Measurements from ENCODE around the gene MTRF1.

Gene MTRF1, protein sequence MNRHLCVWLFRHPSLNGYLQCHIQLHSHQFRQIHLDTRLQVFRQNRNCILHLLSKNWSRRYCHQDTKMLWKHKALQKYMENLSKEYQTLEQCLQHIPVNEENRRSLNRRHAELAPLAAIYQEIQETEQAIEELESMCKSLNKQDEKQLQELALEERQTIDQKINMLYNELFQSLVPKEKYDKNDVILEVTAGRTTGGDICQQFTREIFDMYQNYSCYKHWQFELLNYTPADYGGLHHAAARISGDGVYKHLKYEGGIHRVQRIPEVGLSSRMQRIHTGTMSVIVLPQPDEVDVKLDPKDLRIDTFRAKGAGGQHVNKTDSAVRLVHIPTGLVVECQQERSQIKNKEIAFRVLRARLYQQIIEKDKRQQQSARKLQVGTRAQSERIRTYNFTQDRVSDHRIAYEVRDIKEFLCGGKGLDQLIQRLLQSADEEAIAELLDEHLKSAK

DNA sequence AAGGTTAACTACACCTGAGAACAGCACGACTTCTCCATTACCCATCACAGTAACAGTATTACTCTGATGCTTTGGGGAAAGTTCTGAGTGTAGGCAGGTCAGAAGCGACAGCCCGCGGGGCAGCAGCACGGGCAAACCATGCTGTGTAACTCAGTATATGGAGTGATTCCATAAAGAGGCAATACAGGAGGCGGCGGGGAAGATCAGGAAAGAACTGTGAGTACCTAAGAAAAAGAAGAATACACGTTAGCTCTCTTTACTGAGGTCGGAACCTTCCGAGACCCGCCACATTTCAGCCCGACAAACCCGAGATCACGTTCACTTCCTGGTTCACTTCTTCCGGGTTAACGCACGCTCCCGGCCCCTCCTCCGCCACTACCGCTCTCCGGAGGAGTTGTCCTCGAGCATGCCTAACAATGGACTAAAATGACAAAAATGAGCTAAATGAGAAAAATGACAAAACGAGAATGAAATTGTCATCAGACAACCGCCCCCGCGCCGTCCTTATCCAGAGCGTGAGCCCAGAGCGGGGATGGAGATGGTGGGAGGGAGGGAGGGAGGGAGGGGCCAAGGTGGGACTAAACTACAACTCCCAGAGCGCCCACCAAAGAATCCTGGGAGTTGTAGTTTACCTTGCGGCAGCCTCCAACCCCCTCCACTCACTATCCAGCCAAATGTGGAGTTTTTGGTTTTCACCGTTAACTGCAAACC, at the start of gene MTRF1:
MTRF1 (minus strand) TSS at position 316 of the 711 bp plus-strand sequence. CDS start 2,669 bp downstream, outside the sequence.
- peak; percentile 82 for DNase-seq

DNA sequence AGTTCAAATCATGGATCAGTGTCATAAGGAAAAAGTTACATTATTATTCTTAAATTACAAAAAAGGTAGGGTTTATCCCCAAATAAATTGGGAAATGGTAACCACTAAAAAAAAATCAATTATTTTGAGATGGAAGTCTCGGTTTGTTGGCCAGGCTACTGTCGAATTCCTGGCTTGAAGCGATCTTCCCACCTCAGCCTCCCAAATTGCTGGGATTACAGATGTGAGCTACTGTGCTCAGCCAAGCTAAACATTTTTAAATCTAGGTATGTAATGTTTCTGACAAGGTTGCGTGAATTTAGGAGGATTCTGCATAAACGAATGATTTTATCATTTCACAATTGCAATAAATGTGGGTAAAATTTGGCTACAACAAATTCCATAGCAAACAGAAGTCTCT, 49.7 kb upstream of the MTRF1 start:
- DNase-seq, result no peak

DNA sequence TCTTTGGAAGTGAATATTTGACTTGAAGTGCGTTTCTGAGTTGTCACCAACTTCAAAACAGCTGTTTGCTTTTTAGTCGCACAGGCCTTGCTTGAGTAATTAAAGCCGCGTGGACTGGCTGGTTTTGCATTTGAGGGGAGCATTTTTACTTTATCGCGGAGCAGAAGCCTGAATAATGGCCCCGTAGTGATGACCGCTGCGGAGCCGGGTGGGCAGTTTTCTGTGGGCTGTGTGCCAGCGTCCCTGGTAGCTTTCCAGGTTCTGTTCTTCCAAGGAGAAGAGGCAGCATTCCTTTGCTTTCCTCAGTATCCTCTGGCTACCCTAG, 48.8 kb upstream of the MTRF1 start:
- DNase-seq, result peak; percentile 10

DNA sequence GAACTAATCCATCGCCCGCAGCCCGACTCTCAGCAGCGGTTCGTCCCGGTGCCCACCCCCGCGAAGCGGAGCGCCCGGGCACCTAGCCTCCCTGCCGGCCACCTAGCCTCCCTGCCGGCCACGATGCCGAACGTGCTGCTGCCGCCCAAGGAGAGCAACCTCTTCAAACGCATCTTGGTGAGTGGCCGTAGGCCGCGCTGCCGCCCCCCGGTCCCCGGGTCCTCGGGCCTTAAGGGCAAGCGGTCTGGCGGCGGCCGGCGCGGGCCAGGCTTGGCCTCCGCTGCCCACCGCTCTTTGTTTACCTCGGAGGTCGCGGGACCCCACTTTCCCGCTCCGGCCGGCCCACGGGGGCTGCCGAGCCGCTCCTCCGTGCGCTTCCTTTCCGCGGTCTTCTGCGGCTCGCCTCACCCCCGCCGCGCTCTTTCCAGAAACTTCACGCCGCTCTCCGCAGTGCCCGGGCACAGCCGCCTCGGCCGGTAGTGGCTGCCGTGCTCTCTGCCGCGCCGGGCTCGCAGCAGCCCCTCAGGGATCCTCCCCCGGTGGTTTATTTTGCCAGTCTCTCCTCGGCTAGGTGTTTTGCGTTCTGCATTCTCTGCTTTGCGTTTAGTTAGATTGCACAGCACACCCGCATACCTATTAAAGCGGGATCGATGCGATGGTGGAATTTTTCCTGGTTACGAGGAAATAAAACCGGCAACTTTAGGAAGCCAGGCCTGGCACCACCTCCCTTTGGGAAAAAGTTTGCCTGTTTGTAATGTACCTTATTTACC, 48.2 kb upstream of the MTRF1 start:
- DNase-seq, result peak; percentile 61

DNA sequence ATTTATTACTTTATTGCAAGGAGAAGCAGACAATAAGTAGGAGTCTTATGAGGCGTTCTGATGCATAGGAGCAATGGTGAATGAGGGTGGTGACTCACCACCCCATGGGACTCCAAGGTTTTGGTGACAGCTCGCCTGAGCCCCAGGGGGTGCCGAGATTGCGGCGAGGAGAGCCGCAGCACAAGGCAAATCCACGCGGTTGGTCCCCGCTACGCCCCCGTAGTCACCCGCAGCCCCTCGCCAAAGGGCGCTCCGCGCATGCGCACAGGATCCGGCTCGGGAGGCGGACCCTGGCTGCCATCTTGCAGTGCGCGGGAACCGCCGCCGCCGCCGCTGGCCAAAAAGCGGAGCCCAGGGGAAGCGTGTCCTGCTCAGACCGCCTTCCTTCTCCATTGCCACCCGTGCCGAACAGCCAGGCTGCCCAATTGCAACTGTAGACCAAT, 47.6 kb upstream of the MTRF1 start, which contains the start of gene NAA16:
NAA16 (plus strand) TSS at position 305 of the 443 bp plus-strand sequence. CDS start 262 bp downstream, outside the sequence.
- DNase-seq, result peak; percentile 97

DNA sequence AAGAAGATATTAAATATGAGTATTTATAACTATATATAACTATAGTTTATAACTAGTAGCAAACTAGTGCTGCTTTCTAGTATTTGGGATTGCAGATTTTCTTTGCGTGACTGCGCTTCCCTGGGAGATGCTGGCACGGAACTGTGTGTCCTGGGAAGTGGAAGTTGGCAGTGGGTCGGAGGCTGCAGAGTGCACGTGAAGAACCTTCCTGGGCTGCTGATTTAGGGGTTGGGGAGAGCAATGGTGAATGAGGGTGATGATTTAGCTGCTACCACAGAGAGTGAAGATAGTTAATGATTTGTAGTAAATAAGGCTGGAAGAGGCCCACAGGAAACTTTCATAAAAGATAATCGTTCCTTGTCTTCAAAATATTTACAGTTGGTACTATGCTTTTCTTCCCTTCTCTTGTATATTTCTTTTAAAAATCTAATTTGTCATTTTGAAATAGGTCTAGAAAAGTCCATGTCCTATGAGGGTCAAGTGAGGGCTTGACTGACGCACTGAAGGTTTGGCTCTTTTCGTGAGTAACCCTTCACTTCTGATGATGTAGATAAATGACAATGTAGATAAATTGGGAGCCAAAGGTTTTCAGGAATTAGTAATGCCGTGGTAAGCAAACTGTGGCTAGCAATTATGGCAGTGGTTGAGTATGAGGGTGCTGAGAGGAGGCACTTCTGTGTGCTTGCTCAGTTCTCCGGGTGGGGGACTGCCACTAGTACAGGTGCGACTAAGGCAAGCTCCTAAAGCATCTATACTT, 44.7 kb upstream of the MTRF1 start:
- no peak for DNase-seq

DNA sequence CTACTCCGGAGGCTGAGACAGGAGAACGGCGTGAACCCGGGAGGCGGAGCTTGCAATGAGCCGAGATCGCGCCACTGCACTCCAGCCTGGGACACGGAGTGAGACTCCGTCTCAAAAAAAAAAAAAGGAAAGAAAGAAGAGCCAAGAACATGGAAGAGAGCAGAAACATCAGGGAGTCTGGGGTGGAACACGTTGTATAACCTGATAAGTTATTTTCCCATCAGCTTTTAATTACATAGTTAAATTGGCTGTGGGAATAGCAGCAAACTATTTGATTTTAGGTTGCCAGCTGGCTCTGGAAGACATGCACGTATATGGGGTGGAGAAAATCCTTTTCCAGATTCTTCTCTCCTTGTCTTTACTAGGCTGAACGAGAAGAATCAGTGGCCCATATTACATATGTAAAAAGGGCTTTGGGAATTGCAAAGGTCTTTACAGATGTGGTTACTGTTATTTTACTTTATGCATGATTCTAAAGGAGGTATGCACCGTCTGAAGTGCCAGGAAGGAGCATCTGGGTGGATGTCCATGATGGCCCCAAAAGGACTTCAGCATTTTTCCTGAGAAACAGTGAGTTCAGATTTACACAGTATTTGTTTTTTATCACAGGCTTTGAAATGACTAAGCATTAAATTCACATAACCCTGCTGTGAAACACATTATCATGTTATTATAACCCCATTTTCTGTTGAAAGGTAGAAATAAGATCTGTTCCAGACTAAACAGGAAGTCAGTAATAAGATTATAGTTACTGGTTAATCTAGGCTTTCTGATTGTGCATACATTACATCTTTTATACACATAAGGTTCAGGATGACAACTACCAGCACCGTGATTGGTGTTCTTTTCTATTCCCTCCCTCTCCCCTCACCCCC, 43.1 kb upstream of the MTRF1 start:
- no peak for DNase-seq

DNA sequence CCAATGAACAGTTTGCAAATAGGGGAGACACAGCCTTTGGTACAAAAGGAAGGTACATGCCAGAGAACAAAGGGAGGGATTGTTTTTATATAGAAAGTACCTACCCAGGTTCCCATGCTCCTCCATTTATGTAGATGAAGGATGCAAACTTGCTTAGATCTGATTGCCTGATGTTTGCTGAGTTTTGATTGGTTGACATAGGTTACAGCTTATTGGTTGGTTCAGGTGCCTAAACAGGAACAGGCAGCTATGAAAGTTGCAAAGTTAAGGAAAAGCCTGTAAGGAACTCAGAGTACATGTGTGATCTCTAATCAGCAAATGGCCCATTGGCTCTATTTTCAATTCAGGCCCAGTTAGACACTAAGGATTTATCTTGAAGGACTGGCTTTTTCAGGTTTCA, 41.2 kb upstream of the MTRF1 start:
- DNase-seq, result no peak

DNA sequence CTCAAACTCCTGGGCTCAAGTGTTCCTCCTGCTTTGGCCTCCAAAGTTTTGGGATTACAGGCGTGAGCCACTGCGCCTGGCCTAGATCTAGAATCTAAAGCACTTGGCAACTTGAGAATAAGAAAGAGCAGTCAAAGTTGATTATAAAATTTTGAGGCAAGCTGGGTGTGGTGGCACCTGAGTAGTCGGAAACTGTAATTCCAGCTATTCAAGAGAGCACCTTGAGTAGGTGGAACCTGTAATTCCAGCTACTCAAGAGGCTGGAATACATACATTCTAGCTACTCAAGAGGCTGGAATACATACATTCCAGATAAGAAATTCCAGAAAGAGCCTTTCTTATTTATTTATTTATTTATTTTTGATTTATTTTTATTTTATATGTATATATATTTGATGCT, 39.4 kb upstream of the MTRF1 start:
- no peak for DNase-seq

DNA sequence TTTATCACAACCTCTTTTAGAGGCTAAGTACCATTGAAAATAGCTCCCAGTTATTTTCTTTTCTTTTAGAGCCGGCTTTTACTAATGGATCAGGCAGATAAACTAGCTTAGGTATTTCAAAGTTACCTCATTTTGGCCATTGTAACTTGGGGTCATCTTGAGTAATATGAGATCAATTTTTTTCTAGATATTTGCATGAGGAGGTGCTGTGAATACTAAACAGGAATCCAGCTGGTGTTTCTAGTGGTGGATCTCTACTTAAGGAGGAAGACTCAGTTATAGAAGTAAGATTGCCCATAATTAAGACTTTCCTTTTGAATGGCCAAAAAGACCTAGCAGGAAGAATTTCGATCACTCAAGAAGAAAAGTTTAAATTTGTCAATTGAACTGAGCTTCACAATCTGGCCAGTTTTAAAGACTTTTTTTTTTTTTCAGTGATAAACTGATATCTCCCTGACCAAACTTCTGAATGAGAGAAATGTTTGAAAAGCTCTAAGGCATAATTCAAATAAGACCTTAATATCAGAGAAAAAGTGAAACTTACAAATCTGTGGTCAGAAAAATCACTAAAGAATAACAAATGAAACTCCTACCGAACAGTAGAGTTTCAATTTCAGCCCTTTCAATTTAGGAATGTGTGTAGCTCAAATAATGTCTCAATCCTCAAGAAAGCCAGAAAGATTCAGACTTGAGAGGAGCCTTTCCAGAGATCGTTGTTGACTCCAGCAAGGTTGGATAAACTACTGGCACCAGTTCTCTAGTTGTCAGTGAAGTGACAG, 36.1 kb upstream of the MTRF1 start:
- no peak for DNase-seq

DNA sequence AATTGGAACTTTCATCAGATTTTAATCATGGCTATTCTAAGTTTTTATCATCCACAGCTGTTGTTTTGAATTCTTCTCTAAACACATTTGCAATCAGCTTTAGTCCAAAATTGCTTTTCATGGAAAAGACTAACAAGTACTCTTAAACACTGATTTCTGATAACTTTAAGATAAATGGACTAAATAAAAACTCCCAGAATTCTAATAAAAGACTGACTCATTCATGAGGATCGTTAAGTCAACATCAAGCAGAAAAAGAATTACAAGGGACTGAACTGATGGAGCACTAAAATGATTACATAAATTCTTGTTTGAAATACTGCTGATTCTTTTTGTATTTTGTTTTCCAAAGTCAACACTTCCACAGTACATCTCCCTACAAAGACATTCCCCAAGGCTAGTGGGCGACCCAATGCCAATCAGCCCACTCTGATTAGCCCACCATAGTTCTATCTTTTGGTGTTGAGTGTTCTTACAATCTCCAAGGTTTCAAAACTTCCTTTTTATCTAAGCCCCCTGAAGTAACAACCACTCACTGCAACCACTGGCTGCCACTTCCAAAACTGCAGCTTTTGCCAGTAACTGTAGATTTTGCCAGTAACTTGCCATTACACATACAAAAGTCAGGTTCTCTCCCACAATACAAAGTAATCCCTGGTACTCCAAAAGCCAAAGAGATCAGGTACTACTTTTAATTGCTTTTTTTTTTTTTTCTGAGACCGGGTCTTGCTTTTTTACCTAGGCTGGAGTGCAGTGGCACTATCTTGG, 33.7 kb upstream of the MTRF1 start:
- DNase-seq, result no peak

DNA sequence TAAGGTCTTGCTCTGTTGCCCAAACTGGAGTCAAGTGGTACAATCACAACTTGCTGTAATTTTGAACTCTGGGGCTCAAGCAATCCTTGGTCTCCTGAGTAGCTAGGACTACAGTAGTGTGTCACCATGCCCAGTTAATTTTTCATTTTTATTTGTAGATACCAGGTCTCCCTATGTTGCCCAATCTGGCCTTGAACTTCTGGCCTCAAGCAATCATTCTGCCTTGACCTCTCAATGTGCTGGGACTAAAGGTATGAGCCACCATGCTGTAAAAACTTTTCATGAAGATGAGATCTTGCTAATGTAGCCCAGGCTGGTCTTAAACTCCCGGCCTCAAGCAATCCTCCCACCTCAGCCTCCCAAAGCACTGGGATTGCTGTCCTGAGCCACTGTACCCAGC, 32.6 kb upstream of the MTRF1 start:
- DNase-seq, result no peak

DNA sequence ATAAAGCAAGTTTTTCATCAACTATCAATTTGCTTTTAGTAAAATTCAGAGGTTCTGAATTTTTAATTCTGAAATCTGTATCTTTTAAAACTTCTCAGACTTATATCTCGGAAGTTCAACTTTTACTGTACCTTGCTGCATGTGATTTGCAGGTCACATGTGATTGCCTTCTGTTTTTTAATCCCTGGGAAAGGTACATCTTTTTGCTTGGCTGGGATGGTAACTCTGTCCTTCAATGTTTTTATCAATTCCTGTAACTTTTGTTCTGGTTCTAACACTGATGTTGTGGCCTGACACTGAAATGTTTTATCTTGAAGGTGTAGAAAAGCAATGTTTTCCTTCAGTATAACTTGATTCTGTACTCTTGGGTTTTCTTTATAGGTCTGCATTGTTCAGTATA, 31.5 kb upstream of the MTRF1 start:
- no peak for DNase-seq

DNA sequence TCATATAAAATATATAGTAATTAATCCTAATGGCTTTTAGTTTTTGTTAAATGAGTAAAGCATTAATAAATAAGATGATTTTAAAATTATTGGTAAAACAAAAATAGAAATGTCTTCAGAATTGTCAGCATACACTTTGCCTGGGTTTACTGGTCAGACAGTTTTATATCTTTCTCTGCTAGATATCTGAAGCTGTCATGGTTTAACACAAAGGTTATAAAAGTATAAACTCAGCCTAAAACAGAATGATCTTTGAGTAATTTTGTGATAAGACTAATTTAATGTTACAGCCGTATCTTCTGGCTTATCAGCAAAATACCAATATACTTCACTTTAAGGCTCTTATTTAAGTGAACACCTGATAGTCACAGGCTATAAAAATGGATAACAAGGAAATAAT, 29.9 kb upstream of the MTRF1 start:
- no peak for DNase-seq

DNA sequence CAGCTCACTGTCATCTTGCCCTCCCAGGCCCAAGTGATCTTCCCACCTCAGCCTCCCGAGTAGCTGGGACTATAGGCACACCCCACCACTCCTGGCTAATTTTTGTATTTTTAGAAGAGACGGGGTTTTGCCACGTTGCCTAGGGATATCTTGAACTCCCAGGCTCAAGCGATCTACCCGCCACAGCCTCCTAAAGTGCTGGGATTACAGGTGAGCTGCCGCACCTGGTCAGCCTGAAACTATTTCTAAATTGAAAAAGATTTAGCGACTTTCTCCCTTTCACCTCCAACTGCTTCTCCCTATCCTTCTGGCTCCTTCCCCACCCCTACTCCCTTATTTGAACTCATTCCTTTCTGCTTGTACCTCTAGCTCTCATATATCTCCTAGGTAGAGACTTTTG, 27.9 kb upstream of the MTRF1 start:
- DNase-seq, result no peak

DNA sequence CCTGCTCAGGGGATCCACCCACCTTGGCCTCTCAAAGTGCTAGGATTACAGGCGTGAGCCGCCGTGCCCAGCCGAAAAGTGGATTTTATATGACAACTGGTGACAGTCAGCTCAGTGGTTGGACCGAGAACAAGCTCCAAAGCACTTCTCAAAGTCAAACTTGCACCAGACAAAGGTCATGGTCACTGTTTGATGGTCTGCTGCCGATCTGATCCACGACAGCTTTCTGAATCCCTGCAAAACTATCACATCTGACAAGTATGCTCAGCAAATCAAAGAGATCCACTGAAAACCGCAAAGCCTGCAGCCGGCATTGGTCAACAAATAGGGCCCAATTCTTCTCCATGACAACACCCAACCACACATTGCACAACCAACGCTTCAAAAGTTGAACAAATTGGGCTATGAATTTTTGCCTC, 26.1 kb upstream of the MTRF1 start:
- DNase-seq, result no peak

DNA sequence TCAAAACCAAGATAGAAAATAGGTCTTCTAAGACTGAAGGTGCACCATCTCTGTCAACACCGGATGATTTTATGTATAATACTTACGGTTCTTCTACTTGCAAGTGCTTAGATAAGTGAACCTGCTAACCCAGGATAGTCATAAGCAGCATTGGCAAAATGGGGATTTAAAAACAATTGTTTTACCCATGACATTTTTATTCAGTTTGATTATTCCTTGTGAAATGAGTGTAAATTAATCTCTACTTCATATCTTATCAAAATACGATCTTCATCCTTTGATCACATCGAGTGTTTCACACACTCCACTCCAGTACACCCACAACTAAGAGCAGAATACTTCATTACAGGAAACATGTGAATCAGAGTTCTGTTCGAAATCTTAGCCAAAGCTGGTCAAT, 23.0 kb upstream of the MTRF1 start:
- DNase-seq, result no peak

DNA sequence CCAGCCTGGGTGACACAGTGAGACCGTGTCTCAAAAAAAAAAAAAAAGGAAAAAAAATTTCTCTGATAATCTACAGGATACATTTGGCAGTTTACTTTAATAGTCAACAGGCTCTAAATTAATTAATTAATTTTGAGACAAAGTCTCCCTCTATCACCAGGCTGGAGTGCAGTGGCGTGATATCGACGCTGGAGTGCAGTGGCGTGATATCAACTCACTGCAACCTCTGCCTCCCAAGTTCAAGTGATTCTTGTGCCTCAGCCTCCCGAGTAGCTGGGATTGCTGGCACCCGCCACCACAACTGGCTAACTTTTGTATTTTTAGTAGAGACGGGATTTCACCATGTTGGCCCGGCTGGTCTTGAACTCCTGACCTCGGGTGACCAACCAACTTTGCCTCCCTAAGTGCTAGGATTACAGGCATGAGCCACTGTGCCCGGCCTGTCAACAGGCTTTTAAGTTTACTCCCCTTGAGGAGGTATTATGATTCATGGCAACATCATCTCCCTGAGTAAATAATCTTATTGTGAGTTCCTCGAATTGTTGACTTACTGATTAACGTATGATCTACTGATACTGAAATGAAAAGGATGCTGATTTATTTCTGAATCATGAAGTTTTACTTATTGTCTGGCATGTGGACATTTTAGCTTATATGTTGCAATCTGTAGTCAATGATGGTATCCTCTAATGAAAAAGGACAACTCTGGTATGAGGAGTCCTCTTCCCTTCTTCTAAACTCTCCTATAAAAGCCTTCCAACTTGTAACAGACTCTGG, 21.3 kb upstream of the MTRF1 start:
- DNase-seq, result no peak

DNA sequence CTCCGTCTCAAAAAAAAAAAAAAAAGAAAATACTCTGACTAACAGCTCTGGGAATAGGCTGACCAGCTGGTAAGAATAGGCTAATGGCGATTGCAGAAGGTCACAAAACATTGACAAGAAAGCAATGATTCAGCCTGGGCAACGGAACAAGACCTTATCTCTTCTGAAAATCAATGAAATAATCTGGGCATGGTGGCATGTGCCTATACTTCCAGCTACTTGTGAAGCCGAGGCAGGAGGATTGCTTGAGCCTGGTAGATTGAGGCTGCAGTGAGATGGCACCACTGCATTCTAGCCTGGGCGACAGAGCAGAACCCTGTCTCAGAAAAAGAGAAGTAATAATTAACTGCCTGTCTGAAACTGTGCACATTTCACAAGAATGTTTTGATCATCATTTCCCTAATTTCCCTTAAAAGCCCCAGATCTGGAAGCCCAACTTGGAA, 18.8 kb upstream of the MTRF1 start:
- DNase-seq, result no peak
